Measurements from ENCODE around the gene ADAMTSL5. TPM values are rescaled to one million over a fixed set of nuclear protein-coding genes. Genes with fewer than 3 reads are reported as not detected.

Gene ADAMTSL5
- polyA plus RNA-seq, 3 donors, result 0.47 to 1.2 (median 0.62) TPM

DNA sequence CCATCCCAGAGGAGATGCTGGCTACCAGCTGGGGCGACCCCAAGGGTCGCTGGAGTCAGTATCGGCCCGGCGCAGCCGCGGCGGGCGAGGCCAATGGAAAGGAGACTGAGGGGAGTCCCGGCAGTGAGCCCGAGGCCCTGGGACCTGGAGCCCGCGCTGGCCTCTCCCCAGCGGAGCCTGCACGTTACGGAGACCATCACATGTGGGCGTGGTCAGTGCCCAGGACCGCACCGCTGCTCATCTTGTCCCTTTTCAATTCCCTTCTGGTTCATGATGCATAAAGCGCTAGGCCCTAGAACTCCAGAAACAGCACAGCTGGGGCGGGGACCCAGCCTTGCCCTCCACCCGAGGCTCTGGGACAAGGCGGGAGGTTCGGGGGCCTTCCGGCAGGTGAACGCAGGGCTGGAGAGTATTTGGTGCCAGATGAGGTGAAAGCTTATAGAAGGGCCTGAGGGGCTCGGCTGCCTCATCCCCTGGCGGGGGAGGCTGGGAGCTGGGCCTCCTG, 41.8 kb downstream of the ADAMTSL5 start:
- DNase-seq (ENCODE audit: extremely low read depth in 1 of 11, low read depth in 9 of 11, low spot score in 4 of 11), result no peak

DNA sequence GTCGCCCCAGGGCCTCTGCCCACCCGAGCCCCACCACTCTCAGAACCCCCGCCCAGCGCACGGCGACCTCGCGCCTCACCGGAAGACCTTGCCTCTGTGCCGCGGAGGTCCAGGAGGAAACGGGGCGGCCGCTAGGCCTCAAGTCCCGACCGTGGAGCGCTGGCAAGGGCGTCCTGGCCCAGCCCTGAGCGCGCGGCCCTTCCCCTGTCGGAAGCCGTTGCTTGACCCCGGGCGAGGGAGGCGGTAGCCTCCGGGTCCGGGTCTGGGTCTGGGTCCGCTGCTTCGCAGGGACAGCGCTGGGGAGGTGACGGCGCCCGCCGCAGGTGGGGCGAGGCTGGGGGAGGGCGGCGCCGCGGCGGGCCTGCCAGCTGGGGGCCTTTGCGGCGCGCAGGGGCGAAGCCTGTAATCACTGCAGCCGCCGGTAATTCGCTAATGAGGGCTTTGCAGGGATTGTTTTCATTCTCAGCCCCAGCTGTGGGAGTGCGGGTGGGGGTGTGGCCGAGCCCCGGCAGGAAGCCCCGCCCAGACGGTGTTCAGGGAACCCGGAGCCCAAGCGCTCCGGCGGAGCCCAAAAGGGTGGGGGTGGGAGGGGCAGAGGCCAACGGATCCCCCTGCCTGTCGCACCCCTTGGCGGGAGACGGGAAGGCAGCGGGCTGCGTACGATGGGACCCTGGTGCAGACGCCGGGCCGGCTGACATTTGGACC, 42.4 kb downstream of the ADAMTSL5 start:
- no peak for DNase-seq (ENCODE audit: extremely low read depth in 1 of 11, low read depth in 9 of 11, low spot score in 4 of 11)

DNA sequence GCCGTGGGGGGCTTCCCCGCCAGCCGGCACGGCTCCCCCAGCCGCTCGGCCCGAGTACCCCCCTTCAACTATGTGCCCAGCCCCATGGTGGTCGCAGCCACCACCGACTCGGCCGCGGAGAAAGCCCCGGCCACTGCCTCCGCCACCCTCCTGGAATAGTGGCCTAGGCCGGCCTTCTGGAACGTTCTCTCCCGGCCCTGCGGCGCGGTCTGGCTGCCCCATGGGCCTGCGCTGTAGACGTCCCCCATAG, 42.8 kb downstream of the ADAMTSL5 start:
- no peak for DNase-seq (ENCODE audit: extremely low read depth in 1 of 11, low read depth in 9 of 11, low spot score in 4 of 11)

DNA sequence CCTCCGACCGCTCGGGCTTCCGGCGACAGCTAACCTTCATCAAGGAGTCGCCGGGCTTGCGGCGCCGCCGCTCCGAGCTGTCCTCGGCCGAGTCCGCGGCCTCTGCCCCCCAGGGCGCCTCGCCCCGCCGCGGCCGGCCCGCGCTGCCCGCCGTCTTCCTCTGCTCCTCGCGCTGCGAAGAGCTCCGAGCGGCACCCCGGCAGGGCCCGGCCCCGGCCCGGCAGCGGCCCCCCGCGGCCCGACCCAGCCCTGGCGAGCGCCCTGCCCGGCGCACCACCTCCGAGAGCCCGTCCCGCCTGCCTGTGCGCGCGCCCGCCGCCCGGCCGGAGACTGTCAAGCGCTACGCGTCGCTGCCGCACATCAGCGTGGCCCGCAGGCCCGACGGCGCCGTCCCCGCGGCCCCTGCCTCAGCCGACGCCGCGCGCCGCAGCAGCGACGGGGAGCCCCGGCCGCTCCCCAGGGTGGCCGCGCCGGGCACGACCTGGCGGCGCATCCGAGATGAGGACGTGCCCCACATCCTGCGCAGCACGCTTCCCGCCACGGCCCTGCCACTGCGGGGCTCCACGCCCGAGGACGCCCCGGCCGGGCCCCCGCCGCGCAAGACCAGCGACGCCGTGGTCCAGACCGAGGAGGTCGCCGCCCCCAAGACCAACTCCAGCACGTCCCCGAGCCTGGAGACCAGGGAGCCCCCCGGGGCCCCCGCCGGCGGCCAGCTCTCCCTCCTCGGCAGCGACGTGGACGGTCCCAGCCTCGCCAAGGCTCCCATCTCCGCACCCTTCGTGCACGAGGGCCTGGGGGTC, 43.4 kb downstream of the ADAMTSL5 start:
- DNase-seq (ENCODE audit: extremely low read depth in 1 of 11, low read depth in 9 of 11, low spot score in 4 of 11), result no peak

DNA sequence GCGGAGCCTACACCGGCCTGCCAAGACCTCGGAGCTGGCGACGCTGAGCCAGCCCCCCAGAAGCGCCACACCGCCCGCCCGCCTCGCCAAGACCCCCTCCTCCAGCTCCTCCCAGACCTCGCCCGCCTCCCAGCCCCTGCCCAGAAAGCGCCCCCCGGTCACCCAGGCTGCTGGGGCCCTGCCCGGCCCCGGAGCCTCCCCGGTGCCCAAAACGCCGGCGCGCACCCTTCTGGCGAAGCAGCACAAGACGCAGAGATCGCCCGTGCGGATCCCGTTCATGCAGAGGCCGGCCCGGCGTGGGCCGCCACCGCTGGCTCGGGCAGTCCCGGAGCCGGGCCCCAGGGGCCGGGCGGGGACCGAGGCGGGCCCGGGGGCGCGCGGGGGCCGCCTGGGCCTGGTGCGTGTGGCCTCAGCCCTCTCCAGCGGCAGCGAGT, 44.0 kb downstream of the ADAMTSL5 start:
- no peak for DNase-seq (ENCODE audit: extremely low read depth in 1 of 11, low read depth in 9 of 11, low spot score in 4 of 11)

DNA sequence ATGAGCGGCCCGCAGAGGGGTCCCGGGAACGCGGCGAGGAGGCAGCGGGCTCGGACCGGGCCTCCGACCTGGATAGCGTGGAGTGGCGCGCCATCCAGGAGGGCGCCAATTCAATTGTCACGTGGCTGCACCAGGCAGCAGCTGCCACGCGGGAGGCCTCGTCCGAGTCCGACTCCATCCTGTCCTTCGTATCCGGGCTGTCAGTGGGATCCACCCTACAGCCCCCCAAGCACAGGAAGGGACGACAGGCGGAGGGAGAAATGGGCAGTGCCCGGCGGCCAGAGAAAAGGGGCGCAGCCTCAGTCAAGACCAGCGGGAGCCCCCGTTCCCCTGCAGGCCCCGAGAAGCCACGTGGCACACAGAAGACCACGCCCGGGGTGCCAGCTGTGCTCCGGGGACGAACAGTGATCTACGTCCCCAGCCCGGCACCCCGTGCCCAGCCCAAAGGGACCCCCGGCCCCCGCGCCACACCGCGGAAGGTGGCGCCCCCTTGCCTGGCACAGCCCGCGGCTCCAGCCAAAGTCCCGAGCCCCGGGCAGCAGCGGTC, 44.5 kb downstream of the ADAMTSL5 start:
- no peak for DNase-seq (ENCODE audit: extremely low read depth in 1 of 11, low read depth in 9 of 11, low spot score in 4 of 11)

DNA sequence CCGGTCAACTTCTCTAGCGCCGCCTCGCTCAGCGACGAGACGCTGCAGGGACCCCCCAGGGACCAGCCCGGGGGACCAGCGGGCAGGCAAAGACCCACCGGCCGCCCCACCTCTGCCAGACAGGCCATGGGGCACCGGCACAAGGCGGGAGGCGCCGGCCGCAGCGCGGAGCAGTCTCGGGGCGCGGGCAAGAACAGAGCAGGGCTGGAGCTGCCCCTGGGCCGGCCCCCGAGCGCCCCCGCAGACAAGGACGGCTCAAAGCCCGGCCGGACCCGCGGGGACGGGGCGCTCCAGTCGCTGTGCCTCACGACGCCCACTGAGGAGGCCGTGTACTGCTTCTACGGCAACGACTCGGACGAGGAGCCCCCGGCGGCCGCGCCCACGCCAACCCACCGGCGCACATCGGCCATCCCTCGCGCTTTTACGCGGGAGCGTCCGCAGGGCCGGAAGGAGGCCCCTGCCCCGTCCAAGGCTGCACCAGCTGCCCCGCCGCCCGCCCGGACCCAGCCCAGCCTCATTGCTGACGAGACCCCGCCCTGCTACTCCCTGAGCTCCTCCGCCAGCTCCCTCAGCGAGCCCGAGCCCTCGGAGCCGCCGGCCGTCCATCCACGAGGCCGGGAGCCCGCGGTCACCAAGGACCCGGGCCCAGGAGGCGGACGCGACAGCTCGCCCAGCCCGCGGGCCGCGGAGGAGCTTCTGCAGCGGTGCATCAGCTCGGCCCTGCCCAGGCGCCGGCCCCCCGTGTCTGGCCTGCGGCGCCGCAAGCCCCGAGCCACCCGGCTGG, 45.1 kb downstream of the ADAMTSL5 start:
- DNase-seq (ENCODE audit: extremely low read depth in 1 of 11, low read depth in 9 of 11, low spot score in 4 of 11), result no peak

DNA sequence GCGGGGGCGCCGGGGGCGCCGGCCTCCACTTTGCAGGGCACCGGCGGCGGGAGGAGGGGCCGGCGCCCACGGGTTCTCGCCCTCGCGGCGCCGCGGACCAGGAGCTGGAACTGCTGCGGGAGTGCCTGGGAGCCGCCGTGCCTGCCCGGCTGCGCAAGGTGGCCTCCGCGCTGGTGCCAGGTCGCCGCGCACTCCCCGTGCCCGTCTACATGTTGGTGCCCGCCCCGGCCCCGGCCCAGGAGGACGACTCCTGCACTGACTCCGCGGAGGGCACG, 45.7 kb downstream of the ADAMTSL5 start:
- DNase-seq (ENCODE audit: extremely low read depth in 1 of 11, low read depth in 9 of 11, low spot score in 4 of 11), result no peak

DNA sequence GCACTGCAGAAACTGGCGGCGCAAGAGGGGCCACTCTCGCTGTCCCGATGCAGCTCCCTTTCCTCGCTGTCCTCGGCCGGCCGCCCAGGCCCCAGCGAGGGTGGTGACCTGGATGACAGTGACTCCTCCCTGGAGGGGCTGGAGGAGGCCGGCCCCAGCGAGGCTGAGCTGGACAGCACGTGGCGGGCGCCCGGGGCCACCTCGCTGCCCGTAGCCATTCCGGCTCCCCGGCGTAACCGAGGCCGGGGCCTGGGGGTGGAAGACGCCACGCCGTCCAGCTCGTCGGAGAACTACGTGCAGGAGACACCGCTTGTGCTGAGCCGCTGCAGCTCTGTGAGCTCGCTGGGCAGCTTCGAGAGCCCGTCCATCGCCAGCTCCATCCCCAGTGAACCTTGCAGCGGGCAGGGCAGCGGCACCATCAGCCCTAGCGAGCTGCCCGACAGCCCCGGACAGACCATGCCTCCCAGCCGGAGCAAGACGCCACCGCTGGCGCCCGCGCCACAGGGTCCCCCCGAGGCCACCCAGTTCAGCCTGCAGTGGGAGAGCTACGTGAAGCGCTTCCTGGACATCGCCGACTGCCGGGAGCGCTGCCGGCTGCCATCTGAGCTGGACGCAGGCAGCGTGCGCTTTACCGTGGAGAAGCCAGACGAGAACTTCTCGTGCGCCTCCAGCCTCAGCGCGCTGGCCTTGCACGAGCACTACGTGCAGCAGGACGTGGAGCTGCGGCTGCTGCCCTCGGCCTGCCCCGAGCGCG, 46.2 kb downstream of the ADAMTSL5 start:
- no peak for DNase-seq (ENCODE audit: extremely low read depth in 1 of 11, low read depth in 9 of 11, low spot score in 4 of 11)

DNA sequence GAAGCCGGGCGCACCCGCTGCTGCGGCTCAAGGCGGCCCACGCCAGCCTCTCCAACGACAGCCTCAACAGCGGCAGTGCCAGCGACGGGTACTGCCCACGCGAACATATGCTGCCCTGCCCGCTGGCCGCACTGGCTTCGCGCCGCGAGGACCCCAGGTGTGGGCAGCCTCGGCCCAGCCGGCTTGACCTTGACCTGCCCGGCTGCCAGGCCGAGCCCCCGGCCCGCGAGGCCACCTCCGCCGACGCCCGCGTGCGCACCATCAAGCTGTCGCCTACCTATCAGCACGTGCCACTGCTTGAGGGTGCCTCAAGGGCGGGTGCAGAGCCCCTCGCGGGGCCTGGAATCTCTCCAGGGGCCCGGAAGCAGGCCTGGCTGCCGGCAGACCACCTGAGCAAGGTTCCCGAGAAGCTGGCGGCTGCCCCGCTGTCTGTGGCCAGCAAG, 46.8 kb downstream of the ADAMTSL5 start:
- DNase-seq (ENCODE audit: extremely low read depth in 1 of 11, low read depth in 9 of 11, low spot score in 4 of 11), result no peak

DNA sequence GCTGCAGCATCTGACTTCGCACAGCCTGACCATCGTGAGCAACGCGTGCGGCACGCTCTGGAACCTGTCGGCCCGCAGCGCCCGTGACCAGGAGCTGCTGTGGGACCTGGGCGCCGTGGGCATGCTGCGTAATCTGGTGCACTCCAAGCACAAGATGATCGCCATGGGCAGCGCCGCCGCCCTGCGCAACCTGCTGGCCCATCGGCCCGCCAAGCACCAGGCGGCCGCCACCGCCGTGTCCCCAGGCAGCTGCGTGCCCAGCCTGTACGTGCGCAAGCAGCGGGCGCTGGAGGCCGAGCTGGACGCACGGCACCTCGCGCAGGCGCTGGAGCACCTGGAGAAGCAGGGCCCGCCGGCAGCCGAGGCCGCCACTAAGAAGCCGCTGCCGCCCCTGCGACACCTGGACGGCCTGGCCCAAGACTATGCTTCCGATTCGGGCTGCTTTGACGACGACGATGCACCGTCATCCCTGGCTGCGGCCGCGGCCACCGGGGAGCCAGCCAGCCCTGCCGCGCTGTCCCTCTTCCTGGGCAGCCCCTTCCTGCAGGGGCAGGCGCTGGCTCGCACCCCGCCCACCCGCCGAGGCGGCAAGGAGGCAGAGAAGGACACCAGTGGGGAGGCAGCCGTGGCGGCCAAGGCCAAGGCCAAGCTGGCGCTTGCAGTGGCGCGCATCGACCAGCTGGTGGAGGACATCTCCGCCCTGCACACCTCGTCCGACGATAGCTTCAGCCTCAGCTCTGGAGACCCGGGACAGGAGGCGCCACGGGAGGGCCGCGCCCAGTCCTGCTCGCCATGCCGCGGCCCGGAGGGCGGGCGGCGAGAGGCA, 47.4 kb downstream of the ADAMTSL5 start:
- DNase-seq (ENCODE audit: extremely low read depth in 1 of 11, low read depth in 9 of 11, low spot score in 4 of 11), result peak in 1 of 11 donors; percentile 45

DNA sequence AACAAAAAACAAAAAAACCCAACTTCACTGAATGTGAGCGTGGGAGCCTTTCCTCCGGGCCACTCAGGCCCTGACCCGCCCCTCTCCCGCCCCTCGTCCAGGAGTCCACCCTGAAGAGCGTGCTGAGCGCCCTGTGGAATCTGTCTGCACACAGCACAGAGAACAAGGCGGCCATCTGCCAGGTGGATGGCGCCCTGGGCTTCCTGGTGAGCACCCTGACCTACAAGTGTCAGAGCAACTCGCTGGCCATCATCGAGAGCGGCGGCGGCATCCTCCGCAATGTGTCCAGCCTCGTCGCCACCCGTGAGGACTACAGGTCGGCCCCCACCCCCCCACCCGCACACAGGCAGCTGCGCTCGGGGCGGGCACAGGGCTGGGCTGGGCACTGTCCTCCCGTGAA, 51.0 kb downstream of the ADAMTSL5 start:
- DNase-seq (ENCODE audit: extremely low read depth in 1 of 11, low read depth in 9 of 11, low spot score in 4 of 11), result no peak

DNA sequence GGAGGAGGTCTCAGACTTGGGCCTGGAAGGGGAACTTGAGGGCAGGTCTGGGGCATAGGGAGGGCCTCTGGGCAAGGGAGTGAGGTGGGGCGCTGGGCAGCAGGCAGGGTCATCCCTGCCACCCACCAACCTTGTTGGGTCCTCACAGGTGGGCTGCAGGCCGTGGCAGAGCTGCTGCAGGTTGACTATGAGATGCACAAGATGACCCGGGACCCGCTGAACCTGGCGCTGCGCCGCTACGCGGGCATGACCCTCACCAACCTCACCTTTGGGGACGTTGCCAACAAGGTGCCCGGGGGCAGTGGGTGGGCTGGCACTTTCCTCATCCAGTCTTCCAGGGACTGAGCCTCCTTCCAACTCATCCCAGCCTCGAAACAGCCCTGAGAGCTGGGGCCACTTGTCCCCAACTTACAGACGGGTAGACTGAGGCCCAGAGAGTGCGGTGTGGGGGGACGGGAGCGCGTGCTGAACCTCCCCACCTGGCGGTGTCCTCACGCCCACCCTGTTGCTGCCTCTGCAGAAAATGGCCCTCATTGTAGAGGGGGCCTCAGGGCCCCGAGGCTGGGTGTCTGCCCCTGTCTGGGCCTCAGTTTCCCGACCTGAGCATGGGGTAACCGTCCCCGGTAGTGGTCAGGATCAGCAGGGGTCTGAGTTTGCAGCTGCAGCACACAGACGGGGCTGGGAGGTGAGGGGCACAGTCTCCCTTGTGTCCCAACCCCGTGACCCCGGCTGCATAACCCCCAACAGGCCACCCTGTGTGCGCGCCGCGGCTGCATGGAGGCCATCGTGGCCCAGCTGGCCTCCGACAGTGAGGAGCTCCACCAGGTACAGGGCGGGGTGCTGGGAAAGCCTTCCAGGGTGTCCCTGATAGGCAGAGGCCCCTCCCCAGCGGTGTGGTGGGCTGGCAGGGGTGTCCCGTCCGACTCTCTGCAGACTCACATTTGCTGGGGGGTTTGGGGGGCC, 52.5 kb downstream of the ADAMTSL5 start:
- no peak for DNase-seq (ENCODE audit: extremely low read depth in 1 of 11, low read depth in 9 of 11, low spot score in 4 of 11)

DNA sequence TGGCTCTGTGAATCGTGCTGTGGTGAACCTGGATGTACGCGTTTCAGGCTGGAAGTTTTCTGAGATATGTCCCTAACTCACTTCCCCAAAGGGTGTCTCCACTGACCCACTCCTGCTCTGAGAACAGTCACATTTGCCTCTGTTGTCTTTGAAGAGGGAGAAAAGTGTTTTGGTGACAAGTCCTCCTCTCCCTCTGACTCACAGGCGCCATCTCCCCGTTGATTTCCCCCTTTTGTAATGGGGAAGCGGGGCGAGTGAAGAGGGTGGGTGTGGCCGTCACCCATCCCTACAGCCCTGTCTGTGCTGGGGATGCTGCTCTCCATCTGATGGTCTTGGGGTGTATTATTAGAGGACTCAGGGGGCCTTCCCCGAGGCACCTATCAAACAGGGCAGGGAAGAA, 53.3 kb downstream of the ADAMTSL5 start:
- no peak for DNase-seq (ENCODE audit: extremely low read depth in 1 of 11, low read depth in 9 of 11, low spot score in 4 of 11)

DNA sequence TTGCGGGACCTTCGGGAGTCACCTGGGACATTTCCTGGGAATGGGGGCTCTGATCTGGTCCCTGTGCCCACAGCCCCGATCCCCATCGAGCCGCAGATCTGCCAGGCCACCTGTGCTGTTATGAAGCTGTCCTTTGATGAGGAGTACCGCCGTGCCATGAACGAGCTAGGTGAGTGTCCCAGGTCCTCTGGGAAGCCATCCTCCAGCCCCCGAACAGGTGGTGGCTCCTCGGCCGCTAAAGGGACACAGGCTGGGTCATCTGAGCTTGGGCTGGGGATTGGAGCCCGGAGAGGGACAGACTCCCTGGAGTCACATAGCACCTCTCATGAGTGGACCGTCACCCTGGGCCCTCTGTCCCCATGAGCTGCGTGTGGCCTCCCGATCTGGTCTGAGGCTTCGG, 54.9 kb downstream of the ADAMTSL5 start:
- DNase-seq (ENCODE audit: extremely low read depth in 1 of 11, low read depth in 9 of 11, low spot score in 4 of 11), result no peak

DNA sequence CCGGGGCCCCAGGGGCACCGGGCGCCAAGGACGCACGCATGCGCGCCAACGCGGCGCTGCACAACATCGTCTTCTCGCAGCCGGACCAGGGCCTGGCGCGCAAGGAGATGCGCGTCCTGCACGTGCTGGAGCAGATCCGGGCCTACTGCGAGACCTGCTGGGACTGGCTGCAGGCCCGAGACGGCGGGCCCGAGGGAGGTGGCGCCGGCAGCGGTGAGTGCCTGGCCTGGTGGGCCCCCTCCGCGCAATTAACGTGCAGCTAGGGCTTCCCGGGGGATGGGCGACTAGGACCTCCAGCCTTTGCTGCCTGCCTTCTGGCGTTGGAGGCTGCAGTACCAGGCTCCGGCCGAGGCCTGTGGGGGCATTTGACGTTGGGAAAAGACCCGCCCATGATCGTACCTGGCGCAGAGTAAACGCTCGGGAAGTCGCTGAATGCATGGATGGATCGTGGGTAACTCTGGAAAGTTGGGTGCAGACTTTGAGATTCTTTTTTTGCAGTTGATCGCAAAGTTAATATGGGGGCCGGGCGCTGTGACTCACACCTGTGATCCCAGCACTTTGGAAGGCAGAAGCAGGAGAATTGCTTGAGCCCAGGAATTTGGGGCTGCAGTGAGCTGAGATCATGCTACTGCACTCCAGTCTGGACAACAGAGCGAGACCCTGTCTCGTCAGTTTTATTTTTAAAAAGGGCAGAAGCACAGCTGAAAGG, 55.6 kb downstream of the ADAMTSL5 start:
- DNase-seq (ENCODE audit: extremely low read depth in 1 of 11, low read depth in 9 of 11, low spot score in 4 of 11), result no peak

Measured in renal cortex interstitium (tissue), 11 donors.